DMS153 (cell line): ENCODE data around the gene NMT1.
A peak's percentile ranks its signal among the peaks of the same experiment; 100 is the strongest.

Source experiments
- DNase-seq: peaks from one replicate; lab custom pipeline; 2025; lab: John Stamatoyannopoulos, UW

NMT1 gene

GRCh38 chr17:45136846-45137560 lies 75.9 kb downstream of the NMT1 start:
- DNase-seq, result no peak

- no peak for DNase-seq
Measured at GRCh38 chr17:45137561-45138305, 76.6 kb downstream of the NMT1 start.

GRCh38 chr17:45138911-45139532 lies 77.9 kb downstream of the NMT1 start:
- no peak for DNase-seq

- DNase-seq, result no peak
Measured at GRCh38 chr17:45139533-45139920, 78.4 kb downstream of the NMT1 start.

GRCh38 chr17:45143094-45143670 lies 82.1 kb downstream of the NMT1 start:
- DNase-seq, result no peak

GRCh38 chr17:45143767-45144198 lies 82.7 kb downstream of the NMT1 start:
- DNase-seq, result no peak

GRCh38 chr17:45144199-45145034 lies 83.3 kb downstream of the NMT1 start:
- DNase-seq, result no peak

GRCh38 chr17:45145035-45145389 lies 83.9 kb downstream of the NMT1 start:
- no peak for DNase-seq

GRCh38 chr17:45146166-45146565 lies 85.0 kb downstream of the NMT1 start:
- DNase-seq, result no peak

GRCh38 chr17:45146592-45146889 lies 85.4 kb downstream of the NMT1 start:
- DNase-seq, result no peak

GRCh38 chr17:45146890-45147580 lies 85.9 kb downstream of the NMT1 start:
- DNase-seq, result no peak

GRCh38 chr17:45147581-45148182 lies 86.6 kb downstream of the NMT1 start:
- peak; percentile 96 for DNase-seq

GRCh38 chr17:45148183-45149036 lies 87.3 kb downstream of the NMT1 start, which contains the start of gene HEXIM1:
Gene HEXIM1, plus strand, starts transcription at chr17:45148475. Its CDS starts 716 bp downstream, at chr17:45149191.
- DNase-seq, result peak; percentile 100

GRCh38 chr17:45149037-45149668 lies 88.0 kb downstream of the NMT1 start:
- peak; percentile 38 for DNase-seq

GRCh38 chr17:45149669-45150664 lies 88.8 kb downstream of the NMT1 start:
- peak; percentile 34 for DNase-seq

- DNase-seq, result no peak
Measured at GRCh38 chr17:45150911-45151809, 90.0 kb downstream of the NMT1 start.

GRCh38 chr17:45155029-45155428 lies 93.9 kb downstream of the NMT1 start:
- DNase-seq, result no peak
